SJCRH30 (cell line): ENCODE measurements around the gene EFNA1. TPM values are rescaled to one million over a fixed set of nuclear protein-coding genes. Genes with fewer than 3 reads are reported as not detected.
A peak's percentile ranks its signal among the peaks of the same experiment; 100 is the strongest.

Experiments
- DNase-seq, 2 experiments: peaks; one replicate each; pipeline ENCODE4 v3.0.0-alpha.2; 2015 to 2020
- H3K27ac ChIP-seq: fragments of 250-450 bp; sonication (Bioruptor Pico); 2 replicates; pipeline ENCODE4 v1.5.1; 2020; ENCODE audit warnings: mild to moderate bottlenecking, moderate library complexity
- H3K27me3 ChIP-seq: fragments of 250-450 bp; sonication (Bioruptor Pico); 2 replicates; pipeline ENCODE4 v1.5.1; 2020; ENCODE audit warnings: mild to moderate bottlenecking, moderate library complexity
- H3K36me3 ChIP-seq: fragments of 250-450 bp; sonication (Bioruptor Pico); 2 replicates; pipeline ENCODE4 v1.5.1; 2020; ENCODE audit warnings: mild to moderate bottlenecking, moderate library complexity
- H3K4me1 ChIP-seq: fragments of 250-450 bp; sonication (Bioruptor Pico); 2 replicates; pipeline ENCODE4 v1.5.1; 2020; ENCODE audit warnings: mild to moderate bottlenecking, moderate library complexity
- H3K4me3 ChIP-seq: fragments of 250-450 bp; sonication (Bioruptor Pico); 2 replicates; pipeline ENCODE4 v1.5.1; 2020; ENCODE audit warnings: mild to moderate bottlenecking, moderate library complexity
- H3K9me3 ChIP-seq: fragments of 250-450 bp; sonication (Bioruptor Pico); replicated peaks from 2 replicates; pipeline ENCODE4 v1.5.1; 2020; ENCODE audit warnings: mild to moderate bottlenecking, moderate library complexity
- total RNA-seq: library from RNA; depleted of rRNA; stranded (reverse); fragments of >200 nt; shearing (Covaris generic); gene quantifications from 2 replicates; pipeline ENCODE4 v1.2.3, GENCODE V29; 2014; rRNA removed

The EFNA1 gene, protein sequence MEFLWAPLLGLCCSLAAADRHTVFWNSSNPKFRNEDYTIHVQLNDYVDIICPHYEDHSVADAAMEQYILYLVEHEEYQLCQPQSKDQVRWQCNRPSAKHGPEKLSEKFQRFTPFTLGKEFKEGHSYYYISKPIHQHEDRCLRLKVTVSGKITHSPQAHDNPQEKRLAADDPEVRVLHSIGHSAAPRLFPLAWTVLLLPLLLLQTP
- 1.8 and 2.2 TPM in 2 replicates for total RNA-seq

DNA sequence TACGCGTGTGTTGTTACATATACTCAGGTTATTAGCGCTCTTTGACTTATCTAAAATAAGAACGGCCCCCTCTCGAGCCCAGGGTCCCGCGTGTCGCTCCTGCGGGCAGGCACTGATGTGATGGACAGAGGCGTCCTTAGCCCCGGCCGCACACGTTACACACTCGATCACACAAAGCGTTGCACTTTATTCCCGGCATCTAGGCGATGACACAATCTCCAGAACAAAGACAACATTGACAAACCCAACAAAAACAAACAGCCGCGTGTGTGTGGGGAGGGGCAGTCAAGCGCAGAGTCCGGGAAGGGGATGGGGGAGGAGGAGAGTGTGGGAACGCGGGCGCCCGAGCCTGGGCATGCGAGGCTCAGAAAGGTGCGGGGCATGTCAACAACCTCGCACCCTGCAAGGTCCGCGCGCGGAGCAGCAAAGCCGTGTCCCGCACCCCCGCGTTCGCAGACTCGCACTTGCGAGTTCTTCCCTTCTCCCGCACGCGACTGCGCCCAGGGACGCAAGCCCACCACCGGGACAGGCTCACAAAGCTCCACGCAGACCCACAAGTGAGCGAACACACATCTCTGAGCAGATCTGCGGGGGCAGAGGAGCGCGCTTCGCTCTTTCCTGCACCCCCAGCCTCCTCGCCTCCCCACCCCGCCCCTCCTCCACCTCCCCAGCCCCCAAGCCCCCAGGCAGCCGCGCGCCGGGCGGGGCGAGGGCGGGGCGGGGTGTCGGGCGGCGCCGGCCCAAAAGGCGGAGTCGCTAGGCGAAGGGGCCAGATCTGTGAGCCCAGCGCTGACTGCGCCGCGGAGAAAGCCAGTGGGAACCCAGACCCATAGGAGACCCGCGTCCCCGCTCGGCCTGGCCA, at the start of gene EFNA1:
TSS of gene EFNA1 (plus strand) at position 772 of the 862 bp plus-strand sequence. CDS start 102 bp downstream, outside the sequence.
- Histone ChIP-seq H3K4me3 (peak within 1 kb of the TSS; percentile 58), H3K9me3 (no peaks in the 10 kb centered on the region), H3K36me3 (no peaks in the 10 kb centered on the region), H3K27me3 (peaks cover 14% of the 10 kb centered on the region; the same call in 1 of the 2 replicates), H3K27ac (peak within 1 kb of the TSS; percentile 18; the same call in 1 of the 2 replicates), H3K4me1 (peaks cover 52% of the 10 kb centered on the region)
- peak; percentile 44 to 57 for DNase-seq

DNA sequence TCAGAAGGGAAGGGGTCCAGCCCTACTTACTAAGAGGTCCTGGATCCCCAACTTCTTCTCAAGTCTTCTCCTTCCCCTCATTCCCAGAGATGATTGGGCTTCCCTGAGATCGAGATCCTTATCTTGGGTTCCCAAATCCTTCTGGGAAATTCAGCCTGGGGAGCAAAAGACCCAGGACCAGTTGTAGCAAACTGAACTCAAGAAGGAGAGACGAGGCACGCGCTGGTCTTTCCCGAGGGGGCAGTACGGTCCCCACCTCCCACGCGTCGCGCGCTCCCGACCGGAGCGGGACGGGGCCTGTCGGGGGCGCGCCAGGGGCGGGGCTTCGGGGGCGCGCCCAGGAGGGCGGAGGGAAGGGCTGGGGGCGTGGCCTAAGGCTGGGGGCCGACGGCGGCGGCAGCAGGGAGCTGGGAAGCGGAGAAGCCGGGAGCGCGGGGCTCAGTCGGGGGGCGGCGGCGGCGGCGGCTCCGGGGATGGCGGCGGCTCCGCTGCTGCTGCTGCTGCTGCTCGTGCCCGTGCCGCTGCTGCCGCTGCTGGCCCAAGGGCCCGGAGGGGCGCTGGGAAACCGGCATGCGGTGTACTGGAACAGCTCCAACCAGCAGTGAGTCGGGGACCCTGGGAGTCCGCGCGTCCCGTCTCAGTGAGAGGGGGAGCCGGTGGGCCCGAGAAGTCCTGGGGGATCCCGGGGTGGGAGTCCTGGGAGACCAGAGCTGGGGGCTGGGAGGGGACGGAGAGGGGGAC, 49.0 kb upstream of the EFNA1 start, which contains the start of gene EFNA3:
TSS of gene EFNA3 (plus strand) at position 369 of the 741 bp plus-strand sequence. CDS start at position 474, 105 bp downstream.
- DNase-seq: peak; percentile 73 to 78
- Histone ChIP-seq H3K27me3 (peaks cover 34% of the 10 kb centered on the region), H3K27ac (no peak within 1 kb of the TSS), H3K4me1 (peaks cover 22% of the 10 kb centered on the region), H3K36me3 (no peaks in the 10 kb centered on the region), H3K9me3 (no peaks in the 10 kb centered on the region), H3K4me3 (peak within 1 kb of the TSS; percentile 61)

DNA sequence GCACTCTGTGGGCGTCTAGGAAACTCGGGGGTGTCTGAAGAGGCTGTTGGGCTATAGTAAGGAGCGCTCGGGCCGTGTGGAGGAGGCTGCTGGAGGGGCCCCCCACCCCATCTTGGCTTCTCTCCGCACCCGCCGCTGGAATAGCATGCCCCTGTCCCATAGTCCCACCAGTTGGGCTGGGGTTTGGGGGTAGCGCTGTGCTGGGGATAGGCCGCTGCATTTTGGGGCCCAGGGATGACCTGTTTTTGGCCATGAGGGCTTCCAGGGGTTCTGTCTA, 48.5 kb upstream of the EFNA1 start:
- DNase-seq: no peak

DNA sequence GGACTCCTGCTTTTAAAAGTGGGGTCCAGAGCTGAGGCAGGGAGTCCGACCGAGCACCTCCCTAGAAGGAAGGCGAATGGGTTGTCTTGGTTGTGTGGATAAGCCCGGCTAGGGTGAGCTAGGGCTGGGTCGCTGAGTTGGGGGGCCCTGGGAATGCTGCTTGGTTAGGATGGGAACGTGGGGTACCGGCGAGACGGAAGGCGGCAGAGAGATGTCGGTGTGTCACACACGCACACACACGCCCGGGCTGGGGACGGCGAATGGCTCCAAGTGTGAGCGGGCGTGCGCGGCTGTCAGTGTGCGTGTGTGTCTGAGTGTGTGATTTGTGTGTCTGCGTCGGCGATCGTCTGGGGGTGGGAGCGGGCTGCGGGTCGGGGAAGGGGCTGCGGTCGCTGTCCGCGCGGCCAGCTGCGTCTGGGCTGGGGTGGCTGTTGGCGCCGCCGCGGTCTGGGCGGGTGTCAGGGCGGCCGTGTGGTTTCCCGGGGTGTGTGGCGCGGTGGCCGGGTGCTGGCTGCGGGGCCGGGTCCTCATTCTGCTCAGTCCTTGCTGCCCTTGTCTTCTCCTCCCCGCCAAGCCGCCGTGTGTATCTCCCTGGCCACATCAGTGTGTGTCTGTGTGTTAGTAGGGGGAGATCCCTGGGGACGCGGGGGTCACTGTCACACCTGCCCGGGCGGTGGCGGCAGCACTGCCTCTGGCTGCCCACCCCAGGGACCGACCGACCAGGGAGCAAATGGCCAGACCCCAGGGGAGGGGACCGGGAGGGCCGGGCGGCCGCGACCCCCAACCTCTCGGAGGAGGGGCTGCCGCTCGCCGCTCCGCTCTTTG, 48.0 kb upstream of the EFNA1 start:
- H3K4me1 ChIP-seq: peaks cover 22% of the 10 kb centered on the region
- H3K4me3 ChIP-seq: peak overlapping the region; percentile 61
- H3K9me3 ChIP-seq: no peaks in the 10 kb centered on the region
- H3K27me3 ChIP-seq: peaks cover 34% of the 10 kb centered on the region
- peak in 1 of 2 experiments; percentile 48 for DNase-seq
- H3K36me3 ChIP-seq: no peaks in the 10 kb centered on the region
- H3K27ac ChIP-seq: no peak overlapping the region

More for the DNA sequence above, 48.5 kb upstream of the EFNA1 start:
- Histone ChIP-seq H3K4me3 (peak overlapping the region; percentile 61), H3K9me3 (no peaks in the 10 kb centered on the region), H3K4me1 (peaks cover 22% of the 10 kb centered on the region), H3K27me3 (peaks cover 34% of the 10 kb centered on the region), H3K27ac (no peak overlapping the region), H3K36me3 (no peaks in the 10 kb centered on the region)

DNA sequence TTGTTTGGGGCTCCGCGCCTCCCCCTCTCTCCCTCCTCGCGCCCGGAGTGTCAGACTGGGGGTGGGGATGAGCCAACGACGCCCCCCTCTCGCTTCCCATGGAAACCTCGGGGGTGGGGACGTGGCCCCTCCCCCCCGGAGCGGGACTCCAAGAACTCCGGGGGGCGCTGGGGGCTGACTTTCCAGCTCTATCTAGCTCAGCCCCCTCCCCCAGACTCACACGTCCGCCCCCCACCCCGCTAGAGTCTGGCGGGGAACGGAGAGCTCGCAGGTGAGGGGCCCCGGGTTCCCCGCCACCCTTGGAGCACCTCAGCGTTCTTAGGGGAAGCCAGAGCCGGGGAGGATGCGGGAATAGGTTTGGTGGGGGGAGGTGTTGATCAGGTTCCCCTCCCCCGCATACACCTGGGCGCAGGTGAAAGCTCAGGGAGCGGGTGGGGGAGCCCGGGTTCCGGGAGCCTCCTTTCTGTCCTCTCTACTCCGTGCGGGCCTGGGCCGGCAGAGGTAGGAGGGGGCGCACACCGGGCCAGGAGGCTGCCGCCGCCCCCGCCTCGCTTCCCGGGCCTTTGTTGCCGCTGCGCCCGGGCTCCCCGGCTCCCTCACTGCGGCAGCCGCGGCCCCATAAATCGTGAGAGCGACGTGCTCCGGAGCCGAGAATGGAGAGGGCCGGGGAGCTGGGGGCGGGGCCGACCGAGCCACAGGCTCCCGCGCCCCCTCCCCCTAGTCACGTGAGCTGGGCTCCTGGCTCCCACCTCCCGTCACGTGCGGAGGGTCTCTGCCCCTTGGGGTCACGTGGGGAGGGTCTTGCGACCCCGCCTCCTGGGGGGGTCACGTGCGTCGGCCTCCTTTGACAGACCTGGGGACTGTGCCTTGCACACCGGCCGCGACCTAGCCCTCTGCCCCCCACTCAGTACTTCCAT, 47.1 kb upstream of the EFNA1 start:
- Histone ChIP-seq H3K27me3 (peaks cover 34% of the 10 kb centered on the region), H3K27ac (no peak overlapping the region), H3K4me3 (peak overlapping the region; percentile 61), H3K9me3 (no peaks in the 10 kb centered on the region), H3K36me3 (no peaks in the 10 kb centered on the region), H3K4me1 (peaks cover 15% of the 10 kb centered on the region)
- DNase-seq: peak; percentile 68 to 75

DNA sequence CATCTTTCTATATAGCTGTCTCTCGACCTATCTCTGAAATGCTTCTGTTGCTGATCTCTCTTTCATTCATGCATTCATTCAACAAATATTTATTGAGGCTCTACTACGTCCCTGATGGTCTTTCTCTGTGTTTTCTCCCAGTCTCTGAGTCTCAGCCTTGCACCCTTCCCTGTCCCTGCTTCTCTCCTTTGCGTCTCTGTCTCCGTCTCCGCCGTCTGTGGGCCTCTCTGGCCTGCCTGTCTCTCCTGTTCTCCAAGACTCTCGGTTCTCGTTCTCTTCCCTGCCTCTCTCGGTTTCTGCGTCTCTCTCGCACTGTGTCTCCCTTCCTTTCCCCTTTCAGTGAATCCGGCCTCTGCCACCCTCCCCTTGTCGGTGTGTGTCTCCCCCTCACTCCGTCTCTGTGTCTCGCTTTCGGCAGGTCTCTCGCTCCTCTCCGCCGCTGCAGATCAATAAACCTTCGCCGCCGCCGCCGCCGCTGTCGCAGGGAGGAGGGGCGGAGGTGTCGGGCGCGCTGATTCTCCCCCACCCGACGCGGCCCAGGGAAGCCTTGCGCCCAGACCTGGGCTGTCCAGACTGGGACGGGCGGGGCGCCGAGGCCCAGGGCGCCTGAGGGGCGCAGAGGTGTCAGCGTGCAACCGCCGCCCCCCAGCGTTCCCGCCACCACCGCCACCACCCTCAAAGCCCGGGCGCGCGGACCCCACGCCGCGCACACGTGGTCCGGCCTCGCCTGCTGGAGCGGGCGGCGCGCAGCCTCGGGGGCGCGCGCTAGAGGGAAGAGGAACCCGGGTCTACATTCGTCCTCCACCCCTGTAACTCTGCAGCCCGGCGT, 46.0 kb upstream of the EFNA1 start:
- peaks cover 34% of the 10 kb centered on the region for H3K27me3 ChIP-seq
- H3K27ac ChIP-seq: no peak overlapping the region
- H3K4me1 ChIP-seq: peaks cover 9% of the 10 kb centered on the region
- no peak for DNase-seq
- H3K9me3 ChIP-seq: no peaks in the 10 kb centered on the region
- no peak overlapping the region for H3K4me3 ChIP-seq
- no peaks in the 10 kb centered on the region for H3K36me3 ChIP-seq

DNA sequence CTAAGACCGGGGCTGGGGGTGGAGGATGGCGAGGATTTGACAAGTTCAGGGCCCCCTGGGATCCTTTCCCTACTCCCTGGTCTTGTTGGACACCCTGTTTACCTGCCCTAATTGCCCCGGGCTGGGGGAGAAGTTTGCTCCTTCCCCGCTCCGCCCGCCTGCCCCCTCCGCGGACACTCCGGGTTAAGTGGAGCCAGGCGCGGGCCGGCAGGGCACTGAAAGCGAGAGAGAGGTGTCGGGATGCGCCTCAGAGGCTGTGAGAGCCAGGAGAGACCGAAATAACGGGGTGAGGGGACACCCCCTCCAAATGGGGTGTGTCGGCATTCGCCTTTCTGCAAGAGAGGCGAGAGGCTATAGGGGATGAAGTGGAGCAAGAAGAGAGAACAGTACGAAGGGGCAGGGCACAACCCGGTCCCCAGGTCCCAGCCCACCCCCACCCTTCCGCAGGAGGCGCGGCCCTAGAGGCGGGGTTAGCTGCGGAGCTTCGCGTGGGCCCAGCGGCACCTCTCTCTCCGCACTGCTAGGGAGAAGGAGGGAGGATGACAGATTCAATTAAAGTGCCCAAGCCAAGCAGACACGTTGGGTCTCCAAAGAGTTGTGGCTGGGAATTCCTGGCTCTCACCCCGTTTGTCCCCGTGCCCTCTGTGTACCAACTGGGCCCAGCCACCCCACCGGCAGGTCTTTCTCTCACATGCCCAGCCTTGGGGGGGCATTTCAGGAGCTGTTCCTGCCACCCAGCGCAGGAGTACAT, 45.2 kb upstream of the EFNA1 start:
- Histone ChIP-seq H3K4me3 (no peak overlapping the region), H3K27me3 (peaks cover 34% of the 10 kb centered on the region), H3K36me3 (no peaks in the 10 kb centered on the region), H3K9me3 (no peaks in the 10 kb centered on the region), H3K27ac (no peak overlapping the region), H3K4me1 (peaks cover 9% of the 10 kb centered on the region)
- DNase-seq: no peak

DNA sequence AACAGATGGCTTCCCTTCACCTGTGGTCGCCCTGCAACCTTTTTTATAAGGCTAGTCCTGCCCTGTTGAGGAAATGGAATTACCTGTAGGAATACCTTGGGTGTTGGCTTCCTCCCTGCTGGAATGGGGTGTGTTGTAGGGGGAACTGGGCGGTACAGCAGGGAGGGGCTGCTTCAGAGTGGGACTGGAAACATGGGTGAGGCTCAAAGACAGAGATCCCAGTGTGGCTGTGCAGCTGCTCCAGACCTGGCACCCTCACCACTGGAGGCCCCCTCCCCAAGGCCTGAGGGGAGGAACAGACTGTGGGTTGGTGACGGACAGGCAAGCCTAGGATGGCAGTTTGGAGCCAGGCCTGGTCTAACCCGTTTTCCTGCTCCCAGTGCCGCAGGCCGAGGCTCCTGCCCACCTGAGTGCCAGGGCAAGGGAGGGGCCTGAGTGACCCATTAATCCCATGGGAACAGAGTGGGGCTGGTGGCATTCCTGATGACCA, 44.6 kb upstream of the EFNA1 start:
- H3K36me3 ChIP-seq: no peaks in the 10 kb centered on the region
- no peak overlapping the region for H3K27ac ChIP-seq
- H3K4me3 ChIP-seq: no peak overlapping the region
- H3K9me3 ChIP-seq: no peaks in the 10 kb centered on the region
- DNase-seq: no peak
- peaks cover 7% of the 10 kb centered on the region for H3K4me1 ChIP-seq
- peaks cover 34% of the 10 kb centered on the region for H3K27me3 ChIP-seq

DNA sequence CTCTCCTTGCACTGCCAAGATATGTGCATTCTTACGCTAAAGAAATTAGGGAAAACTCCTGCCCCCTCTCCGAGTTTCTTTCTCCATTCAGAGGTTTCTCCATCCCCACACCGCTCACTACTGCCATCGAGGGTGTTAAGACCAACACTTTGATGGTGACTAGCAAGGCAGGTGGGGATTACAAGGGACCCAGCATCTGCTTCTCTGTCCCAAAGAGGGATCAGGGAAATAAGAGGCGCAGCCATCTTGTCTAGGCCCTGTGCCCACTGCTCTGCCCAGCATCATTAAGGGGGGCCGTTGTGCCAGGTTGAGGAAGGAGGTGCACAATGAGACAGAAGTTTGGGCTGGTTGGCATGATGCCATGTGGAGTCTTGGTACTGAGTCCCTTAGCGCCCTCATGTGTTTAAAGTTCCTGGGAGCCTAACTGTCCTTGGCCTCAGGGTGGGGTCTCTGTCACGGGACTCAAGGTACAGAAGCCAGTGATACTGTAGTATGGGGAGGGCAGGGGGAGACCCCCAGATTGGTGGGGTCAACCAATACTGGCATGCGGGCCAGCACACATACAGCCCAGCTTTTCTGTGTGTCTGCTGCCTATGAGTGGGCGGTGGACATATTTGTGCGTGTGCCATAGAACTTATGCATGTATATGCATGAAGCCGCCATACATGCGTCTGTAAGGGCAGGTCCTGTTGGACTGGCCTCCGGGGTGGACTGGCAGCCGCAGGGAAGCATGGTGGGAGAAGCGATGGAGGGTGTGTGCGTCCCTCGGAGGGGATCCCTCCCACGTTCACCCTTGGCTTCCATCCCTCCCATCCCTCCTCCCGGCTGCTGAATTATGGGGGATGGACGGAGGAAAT, 43.6 kb upstream of the EFNA1 start:
- DNase-seq: peak in 1 of 2 experiments; percentile 44
- Histone ChIP-seq H3K4me3 (peak overlapping the region; percentile 65), H3K36me3 (no peaks in the 10 kb centered on the region), H3K27me3 (peaks cover 33% of the 10 kb centered on the region), H3K4me1 (peaks cover 4% of the 10 kb centered on the region; the same call in 1 of the 2 replicates), H3K27ac (no peak overlapping the region), H3K9me3 (no peaks in the 10 kb centered on the region)

DNA sequence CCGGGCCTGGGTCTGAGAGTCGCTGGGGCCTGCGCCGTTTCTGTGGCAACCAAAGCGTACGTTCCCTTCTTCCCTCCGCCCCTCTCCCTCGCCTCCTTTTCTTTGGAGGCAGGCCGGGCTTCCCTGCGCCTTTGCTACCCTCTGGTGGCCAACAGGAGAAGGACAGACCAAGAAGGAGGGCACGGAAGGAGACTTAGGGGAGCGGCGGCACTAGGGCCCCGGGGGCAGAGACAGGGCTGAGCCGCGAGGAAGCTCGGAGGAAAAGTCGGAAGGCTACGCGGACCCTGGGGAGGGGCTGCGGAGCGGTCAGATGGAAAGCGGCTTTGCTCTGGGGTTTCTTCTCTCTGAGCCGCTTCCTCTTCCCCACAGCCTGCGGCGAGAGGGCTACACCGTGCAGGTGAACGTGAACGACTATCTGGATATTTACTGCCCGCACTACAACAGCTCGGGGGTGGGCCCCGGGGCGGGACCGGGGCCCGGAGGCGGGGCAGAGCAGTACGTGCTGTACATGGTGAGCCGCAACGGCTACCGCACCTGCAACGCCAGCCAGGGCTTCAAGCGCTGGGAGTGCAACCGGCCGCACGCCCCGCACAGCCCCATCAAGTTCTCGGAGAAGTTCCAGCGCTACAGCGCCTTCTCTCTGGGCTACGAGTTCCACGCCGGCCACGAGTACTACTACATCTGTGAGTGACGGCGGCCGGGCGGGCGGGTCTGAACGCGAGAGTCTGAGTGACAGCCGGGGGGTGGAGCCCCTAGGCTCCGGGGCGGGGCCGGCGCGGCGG, 42.8 kb upstream of the EFNA1 start:
- Histone ChIP-seq H3K27me3 (peaks cover 27% of the 10 kb centered on the region), H3K9me3 (no peaks in the 10 kb centered on the region), H3K4me1 (no peaks in the 10 kb centered on the region; the same call in 1 of the 2 replicates), H3K27ac (no peak overlapping the region), H3K4me3 (peak overlapping the region; percentile 65), H3K36me3 (no peaks in the 10 kb centered on the region)
- DNase-seq: peak; percentile 92 to 97
